Measurements from ENCODE around the gene TRNAU1AP.
"Not testable (repeated sequence)": the region's sequence is repeated elsewhere in the genome, so short reads cannot be mapped to it uniquely, and the experiment has no call there.

The TRNAU1AP gene

DNA sequence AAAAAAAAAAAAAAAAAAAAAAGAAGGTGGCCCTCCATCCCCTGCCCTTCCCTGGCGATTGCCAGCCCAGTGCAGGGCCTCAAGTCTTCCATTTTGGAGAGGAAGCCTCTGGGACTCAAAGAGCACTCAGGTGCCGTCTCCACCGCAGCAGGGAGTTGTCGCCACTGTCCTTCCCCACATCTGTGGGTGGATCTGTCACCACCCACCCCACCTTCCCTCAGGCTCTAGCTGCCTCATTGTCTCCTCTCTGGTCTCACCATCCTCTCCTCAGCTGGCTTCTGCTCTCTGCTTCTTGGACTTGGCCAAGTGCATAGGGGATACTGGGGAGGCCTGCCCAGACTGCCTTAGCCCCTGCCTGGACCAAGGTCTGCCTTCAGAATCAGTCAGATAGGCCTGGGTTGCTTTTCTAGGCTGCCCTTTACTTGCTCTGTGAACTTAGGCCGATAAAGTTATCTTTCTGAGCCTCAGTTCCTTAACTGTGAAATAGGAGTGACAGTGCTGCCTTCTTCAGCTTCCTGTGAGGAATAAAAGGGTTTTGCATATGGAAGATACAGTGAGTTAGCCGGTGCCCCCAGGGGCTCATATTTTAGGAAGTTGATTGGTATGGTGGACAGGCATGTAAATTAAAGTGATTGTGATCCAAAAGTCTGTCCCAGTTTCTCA is 31.3 kb upstream of the TRNAU1AP start:
- no peak for DNase-seq (ENCODE audit: low read depth in 2 of 3, low spot score in 2 of 3)

DNA sequence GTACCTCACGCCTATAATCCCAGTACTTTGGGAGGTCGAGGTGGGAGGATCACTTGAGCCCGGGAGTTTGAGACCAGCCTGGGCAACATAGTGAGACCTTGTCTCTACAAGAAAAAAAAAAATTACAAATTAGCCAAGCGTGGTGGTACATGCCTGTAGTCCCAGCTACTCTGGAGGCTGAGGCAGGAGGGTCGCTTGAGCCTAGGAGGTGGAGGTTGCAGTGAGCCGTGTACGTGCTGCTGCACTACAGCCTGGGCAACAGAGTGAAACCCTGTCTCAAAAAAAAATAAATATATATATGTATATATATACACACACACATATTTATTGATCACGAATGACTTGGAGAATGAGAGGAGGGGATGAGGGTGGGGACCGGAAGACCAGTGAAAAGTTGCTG is 30.3 kb upstream of the TRNAU1AP start:
- not testable (repeated sequence) for DNase-seq (ENCODE audit: low read depth in 2 of 3, low spot score in 2 of 3)

DNA sequence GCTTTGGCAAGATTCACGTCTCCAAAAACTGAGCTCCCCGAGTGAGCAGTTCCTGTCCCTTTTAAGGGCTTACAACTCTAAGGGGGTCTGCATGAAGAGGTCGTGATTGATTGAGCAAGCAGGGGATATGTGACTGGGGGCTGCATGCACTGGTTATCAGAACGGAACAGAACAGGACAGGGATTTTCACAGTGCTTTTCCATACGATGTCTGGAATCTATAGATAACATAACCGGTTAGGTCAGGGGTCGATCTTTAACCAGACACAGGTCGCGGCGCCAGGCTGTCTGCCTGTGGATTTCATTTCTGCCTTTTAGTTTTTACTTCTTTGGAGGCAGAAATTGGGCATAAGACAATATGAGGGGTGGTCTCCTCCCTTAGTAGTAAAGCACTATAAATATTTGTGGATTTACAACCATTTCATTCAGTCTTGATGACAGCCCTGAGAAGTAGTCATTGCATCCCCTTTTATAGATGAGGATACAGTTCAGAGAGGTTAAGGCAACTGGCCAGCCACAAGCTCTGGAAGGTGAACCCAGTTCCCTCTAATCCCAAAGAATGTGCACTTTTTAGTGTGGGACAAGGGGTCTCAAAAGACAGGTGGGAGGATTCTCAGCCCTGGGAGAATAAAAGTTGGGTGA is 27.8 kb upstream of the TRNAU1AP start:
- DNase-seq (ENCODE audit: low read depth in 2 of 3, low spot score in 2 of 3), result not testable (repeated sequence)

DNA sequence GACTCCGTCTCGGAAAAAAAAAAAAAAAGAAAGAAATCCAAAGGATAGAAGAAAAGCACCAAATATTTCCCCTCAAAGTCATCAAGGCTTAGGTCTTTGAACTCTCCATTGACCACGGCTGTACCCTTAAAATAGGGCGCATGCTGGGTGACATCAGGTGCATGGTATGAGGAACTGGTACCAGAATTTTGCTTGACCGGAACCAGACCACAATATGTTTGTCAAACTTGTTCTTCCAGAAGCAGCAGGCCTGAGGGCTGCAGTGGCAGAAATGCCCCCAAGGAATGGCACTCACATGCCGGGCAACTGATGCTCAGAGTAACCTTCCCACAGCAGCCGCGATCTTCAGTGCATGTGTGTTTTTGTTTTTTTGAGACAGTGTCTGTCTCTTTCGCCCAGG is 26.0 kb upstream of the TRNAU1AP start:
- no peak for DNase-seq (ENCODE audit: low read depth in 2 of 3, low spot score in 2 of 3)

DNA sequence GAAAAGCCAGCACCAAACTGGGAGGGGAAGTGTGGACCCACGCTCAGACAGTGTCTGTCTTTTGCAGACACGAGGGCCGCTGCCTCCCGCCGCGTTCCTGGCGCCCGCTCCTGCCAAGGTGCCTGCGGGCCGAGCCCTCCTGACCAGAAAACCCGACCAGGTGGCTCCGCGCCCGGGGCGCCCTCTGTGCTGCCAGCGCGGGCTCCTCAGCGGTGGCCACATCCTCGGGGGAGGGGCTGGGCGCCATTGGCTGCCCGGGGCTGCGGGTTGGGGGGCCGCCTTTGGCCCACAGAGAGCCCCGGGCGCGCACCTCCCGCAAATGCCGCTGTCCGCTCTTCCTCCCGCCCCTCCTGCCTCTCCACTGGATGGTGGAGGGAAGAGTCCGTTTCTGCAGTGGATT is 22.4 kb upstream of the TRNAU1AP start:
- no peak for DNase-seq (ENCODE audit: low read depth in 2 of 3, low spot score in 2 of 3)

DNA sequence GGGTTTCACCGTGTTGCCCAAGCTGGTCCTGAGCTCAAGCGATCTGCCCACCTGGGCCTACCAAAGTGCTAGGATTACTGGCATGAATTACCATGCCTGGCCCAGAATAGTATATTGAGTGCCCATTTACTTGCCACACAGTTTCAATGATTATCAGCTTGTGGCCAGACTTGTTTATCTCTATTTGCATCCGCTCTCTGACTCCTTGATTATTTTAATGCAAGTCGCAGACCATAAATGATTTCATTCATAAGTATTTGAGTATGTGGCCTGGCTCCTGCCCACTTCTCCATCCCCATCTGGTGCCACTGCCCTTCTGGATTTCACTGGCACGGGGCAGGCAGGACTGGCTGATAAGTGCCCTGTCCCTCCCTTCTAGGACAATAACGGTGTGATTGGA is 18.2 kb upstream of the TRNAU1AP start:
- no peak for DNase-seq (ENCODE audit: low read depth in 2 of 3, low spot score in 2 of 3)

DNA sequence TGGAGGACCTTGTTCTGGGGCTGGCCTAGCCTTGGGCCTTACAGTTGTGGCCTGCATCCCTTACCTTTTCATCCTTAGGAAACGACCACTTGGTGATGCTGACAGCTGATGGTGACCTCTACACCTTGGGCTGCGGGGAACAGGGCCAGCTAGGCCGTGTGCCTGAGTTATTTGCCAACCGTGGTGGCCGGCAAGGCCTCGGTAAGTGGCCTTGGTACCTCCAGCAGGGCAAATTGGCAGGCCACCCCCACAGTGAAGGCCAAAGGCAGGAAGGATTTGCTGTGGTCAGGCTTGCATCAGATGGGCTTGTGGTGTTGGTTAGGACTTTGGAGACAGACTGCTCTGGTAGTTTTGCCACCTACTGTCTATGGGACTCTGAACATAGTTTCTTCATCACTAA is 17.7 kb upstream of the TRNAU1AP start:
- DNase-seq (ENCODE audit: low read depth in 2 of 3, low spot score in 2 of 3), result no peak

DNA sequence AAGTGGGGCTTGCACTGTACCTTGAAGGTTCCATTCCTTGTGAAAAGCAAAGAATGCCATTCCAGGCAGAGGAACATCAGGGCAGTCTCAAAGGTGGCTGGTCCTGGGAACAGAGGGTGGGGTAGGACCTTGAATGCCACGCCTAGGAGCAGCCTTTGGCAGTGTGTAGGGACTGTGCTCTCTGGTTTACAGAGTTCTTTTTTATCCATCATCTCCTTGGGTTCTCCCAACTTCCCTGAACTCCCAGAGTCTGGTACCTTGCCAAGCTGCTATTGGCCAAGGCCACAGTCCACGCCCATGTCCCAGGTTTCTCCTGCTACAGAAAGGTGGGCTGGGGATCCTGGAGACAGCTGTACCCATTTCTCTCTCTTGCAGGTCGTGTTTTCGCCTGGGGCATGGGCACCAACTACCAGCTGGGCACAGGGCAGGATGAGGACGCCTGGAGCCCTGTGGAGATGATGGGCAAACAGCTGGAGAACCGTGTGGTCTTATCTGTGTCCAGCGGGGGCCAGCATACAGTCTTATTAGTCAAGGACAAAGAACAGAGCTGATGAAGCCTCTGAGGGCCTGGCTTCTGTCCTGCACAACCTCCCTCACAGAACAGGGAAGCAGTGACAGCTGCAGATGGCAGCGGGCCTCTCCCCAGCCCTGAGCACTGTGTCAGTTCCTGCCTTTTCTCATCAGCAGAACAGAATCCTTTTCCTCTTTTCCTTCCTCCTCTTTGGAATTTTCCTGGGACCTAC is 15.3 kb upstream of the TRNAU1AP start:
- no peak for DNase-seq (ENCODE audit: low read depth in 2 of 3, low spot score in 2 of 3)

DNA sequence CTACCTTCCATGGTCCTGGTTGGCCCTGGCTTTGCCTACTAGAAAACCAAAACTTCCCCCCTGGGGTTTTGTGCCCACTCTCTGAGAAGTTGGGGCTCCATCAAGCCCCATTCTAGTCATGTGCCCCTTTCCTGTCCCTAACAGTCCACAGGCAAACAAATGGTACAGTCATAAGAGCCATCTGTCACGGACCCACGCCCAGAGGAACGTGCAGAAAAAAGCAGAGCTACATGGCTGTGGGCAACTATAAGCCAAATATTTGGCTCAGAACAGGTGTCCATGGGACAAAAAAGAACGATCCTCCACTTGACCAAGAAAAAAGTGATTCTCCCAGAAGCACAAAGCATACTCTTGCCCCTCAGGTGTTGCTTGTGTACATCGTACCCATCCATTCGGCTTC is 14.6 kb upstream of the TRNAU1AP start:
- DNase-seq (ENCODE audit: low read depth in 2 of 3, low spot score in 2 of 3), result no peak

DNA sequence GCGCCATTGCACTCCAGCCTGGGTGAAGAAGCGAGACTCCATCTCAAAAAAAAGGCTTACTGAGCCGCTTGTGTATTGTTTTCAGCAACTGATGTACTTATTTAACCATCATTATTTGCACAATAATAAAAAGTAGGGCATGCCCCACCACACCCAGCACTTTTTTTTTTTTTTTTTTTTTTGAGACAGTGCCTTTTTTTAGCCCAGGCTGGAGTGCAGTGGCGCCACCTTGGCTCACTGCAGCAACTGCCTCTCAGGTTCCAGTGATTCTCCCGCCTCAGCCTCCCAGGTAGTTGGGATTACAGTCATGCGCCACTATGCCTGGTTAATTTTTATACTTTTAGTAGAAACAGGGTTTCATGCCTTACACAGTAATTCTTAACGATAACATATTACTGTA is 12.2 kb upstream of the TRNAU1AP start:
- DNase-seq (ENCODE audit: low read depth in 2 of 3, low spot score in 2 of 3), result no peak

DNA sequence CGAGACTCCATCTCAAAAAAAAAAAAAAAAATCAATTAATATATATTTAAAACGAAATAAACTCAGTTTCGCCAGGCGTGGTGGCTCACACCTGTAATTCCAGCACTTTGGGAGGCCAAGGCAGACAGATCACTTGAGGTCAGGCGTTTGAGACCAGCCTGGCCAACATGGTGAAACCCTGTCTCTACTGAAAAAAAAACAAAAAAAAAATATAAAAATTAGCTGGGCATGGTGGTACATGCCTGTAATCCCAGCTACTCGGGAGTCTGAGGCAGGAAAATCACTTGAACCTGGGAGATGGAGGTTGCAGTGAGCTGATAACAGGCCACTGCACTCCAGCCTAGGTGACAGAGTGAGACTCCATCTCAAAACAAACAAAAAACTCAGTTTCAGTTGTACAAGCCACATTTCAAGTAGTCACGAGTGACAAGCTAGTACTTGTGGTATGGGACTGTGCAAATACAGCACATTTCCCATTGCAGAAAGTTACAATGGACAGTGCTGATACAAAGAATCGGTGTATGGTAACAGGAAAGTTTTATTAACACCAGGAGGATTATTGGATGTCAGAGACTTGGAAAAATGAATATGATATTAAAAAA is 11.4 kb upstream of the TRNAU1AP start:
- DNase-seq (ENCODE audit: low read depth in 2 of 3, low spot score in 2 of 3), result not testable (repeated sequence)

DNA sequence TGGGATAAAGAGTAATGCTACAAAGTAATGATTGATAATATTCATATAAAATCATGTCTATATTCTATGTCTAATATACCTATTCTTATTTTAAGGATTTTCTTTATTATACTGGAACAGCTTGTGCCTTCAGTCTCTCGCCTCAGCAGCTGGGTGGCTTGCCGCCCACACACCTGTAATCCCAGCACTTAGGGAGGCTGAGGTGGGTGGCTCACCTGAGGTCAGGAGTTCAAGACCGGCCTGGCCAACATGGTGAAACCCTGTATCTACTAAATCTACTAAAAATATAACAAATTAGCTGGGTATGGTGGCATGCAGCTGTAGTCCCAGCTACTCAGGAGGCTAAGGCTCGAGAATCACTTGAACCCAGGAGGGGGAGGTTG is 7.6 kb upstream of the TRNAU1AP start:
- DNase-seq (ENCODE audit: low read depth in 2 of 3, low spot score in 2 of 3), result no peak

DNA sequence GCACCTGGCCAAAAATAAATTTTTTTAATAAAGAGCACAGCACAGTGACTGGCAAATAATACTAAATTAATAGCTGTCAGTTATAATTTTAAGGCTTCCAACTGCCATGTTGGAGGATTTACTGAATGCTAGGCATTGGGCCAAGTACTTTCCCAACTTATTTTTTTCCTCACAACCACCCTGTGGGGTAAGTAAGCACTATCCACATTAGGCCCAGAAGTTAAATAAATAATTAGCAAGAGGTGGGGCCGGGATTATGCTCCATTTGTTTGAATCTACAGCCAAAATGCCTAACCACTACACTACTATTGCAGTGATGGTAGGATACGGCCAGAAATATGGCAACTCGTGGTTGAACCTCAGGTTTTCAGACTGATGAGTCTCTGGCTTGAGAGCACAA is 4.6 kb upstream of the TRNAU1AP start:
- no peak for DNase-seq (ENCODE audit: low read depth in 2 of 3, low spot score in 2 of 3)

DNA sequence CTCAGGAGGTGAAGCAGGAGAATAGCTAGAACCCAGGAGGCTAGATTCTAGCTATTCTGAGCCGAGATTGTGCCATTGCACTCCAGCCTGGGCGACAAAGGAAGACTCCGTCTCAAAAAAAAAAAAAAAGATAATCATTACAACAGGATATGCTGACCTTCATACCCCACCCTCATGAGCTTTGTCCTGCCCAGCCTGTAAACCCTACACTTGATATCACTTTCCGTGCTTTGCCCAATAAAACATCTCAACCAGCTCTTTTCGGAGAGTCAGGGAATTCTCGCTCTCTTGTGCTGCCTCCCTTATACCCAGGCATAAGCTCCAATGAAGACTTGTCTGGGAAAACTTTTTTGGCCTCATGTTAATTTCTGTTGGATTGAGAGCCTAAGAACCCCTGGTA is 1.5 kb upstream of the TRNAU1AP start:
- DNase-seq (ENCODE audit: low read depth in 2 of 3, low spot score in 2 of 3), result no peak

DNA sequence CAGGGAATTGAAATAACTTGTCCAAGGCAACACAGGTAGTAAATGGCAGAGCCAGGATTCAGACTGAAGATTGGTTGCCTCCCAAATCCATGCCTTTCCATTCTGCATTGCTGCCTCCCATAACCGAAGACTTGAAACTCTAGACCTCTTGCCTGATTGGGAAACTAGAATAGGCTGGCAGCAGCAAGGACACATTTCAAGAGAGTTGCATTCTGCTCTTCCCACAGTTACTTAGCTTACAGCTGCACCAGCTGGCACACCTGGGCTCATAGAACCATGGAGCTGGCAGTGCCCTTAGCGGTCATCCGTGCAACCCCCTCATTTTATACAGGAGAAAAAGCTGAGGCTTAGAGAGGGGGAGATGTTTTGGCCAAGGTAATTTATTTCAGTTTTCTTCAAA is 8.0 kb downstream of the TRNAU1AP start:
- no peak for DNase-seq (ENCODE audit: low read depth in 2 of 3, low spot score in 2 of 3)

DNA sequence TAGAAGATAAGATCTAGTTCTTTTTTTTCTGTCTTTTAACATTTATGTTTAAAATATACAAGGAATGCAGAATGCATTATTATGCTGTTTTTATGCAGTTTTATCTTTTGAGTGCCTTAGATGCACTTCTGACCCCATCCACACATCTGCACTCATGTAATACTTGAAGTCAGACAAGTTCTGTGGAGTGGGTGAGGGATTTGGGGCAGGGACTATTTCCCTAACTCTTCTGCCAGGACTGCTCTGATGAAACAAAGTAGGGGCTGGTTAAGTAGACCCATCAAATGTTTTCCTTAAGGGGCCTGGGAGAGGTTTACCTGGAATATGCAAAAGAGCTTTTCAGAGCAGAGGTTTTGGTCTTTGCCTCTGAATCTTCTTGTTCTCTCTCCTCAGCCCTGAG is 11.4 kb downstream of the TRNAU1AP start:
- no peak for DNase-seq (ENCODE audit: low read depth in 2 of 3, low spot score in 2 of 3)

DNA sequence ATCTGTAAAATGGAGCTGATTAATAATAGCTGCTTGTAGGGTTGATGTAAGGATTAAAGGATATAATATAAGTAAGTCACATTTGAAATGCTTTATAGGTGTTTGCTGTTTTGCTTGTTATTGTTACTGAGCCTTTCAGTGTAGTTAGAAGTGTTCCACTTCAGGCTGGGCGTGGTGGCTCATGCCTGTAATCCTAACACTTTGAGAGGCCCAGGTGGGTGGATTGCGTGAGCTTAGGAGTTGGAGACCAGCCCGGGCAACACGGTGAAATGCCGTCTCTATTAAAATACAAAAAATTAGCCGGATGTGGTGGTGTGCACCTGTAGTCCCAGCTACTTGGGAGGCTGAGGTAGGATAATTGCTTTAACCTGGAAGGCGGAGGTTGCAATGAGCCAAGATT is 12.2 kb downstream of the TRNAU1AP start:
- DNase-seq (ENCODE audit: low read depth in 2 of 3, low spot score in 2 of 3), result no peak

DNA sequence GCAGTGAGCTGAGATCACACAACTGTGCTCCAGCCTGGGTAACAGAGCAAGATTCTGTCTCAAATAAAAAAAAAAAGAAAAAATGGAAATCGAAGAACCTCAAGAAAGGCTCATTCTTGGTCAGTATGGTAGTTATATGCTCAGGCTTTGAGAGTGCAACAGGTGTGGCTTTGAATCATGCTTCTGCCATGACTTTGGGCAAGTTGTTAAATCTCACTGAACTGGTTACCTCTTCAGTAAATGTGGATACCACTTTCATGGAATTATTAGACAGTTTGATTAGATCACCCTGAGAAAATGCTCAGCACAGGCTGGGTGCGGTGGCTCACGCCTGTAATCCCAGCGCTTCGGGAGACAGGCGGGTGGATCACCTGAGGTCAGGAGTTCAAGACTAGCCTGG is 12.8 kb downstream of the TRNAU1AP start:
- DNase-seq (ENCODE audit: low read depth in 2 of 3, low spot score in 2 of 3), result no peak

DNA sequence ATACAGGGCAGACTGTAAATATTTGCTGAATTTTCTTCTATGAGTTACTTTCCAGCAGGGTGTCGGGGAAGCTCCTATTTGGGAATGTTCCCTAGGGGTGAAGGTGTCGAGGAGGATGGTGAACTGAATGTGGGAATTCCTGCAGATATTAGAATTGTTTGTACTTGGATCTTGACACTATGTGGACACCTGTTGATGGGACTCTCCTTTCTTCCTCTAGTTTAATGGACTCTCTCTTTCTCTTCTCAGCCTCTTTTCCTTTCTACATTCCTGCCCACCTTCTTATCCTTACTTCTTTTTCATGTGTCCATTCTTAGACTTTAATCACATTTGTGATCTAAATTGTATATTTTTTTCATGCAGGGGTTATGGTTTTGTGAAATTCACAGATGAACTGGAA is 14.0 kb downstream of the TRNAU1AP start:
- DNase-seq (ENCODE audit: low read depth in 2 of 3, low spot score in 2 of 3), result no peak

DNA sequence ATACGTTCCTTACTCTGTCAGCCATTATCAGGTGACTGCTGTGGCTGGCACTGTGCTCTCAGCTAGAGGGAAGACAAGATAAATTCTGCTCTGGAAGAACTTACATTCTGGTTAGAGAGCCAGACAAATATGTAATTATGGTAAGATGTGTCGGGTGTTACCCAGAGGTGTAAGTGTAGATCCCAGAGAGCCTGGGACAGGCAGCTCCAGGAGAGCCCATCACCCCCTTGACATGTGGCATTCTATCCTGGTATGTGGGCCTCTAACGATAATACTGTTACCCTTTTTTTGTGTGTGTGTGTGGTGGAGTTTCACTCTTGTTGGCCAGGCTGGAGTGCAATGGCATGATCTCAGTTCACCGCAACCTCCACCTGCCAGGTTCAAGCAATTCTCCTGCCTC is 19.0 kb downstream of the TRNAU1AP start:
- no peak for DNase-seq (ENCODE audit: low read depth in 2 of 3, low spot score in 2 of 3)

DNA sequence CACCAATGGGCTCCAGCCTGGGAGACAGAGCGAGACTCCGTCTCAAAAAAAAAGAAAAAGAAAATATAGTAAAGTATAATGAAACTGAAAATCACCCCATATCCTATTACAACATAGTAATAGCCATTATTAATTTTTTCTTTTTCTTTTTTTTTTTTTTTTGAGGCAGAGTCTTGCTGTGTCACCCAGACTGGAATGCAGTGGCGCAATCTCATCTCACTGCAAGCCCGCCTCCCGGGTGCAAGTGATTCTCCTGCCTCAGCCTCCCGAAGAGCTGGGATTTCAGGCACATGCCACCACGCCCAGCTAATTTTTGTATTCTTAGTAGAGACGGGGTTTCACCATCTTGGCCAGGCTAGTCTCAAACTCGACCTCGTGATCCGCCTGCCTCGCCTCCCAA is 20.0 kb downstream of the TRNAU1AP start:
- not testable (repeated sequence) for DNase-seq (ENCODE audit: low read depth in 2 of 3, low spot score in 2 of 3)

DNA sequence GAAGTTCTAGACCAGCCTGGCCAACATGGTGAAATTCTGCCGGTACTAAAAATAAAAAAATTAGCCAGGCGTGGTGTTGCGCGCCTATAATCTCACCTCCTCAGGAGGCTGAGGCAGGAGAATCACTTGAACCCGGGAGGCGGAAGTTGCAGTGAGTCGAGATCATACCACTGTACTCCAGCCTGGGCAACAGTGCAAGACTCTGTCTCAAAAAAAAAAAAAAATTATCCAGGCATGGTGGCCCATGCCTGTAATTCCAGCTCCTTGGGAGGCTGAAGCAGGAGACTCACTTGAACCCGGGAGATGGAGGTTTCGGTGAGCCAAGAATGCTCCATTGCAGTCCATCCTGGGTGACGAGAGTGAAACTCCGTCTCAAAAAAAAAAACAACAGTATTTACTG is 20.7 kb downstream of the TRNAU1AP start:
- DNase-seq (ENCODE audit: low read depth in 2 of 3, low spot score in 2 of 3), result no peak

Data from activated CD8-positive, alpha-beta memory T cell treated with anti-CD3 and anti-CD28 coated beads for 48 hours (primary cell).